ENCODE data around the gene SMCO2.

SMCO2 gene

GRCh38 chr12:27455589-27455988, 9.1 kb downstream of the SMCO2 start:
- no peak for DNase-seq

- no peak for DNase-seq
These were observed 10.1 kb downstream of the SMCO2 start for GRCh38 chr12:27456618-27457017.

- DNase-seq: no peak
These were observed 14.0 kb downstream of the SMCO2 start for GRCh38 chr12:27460471-27460978.

GRCh38 chr12:27462151-27462694, 15.7 kb downstream of the SMCO2 start:
- no peak for DNase-seq

- no peak for DNase-seq
These were observed 16.3 kb downstream of the SMCO2 start for GRCh38 chr12:27462851-27463250.

- no peak for DNase-seq
These were observed 17.1 kb downstream of the SMCO2 start for GRCh38 chr12:27463511-27464219.

- DNase-seq: no peak
These were observed 17.7 kb downstream of the SMCO2 start for GRCh38 chr12:27464220-27464554.

- DNase-seq: no peak
These were observed 21.1 kb downstream of the SMCO2 start for GRCh38 chr12:27467641-27468040.

- DNase-seq: no peak
These were observed 21.7 kb downstream of the SMCO2 start for GRCh38 chr12:27468241-27468640.

GRCh38 chr12:27469176-27469736, 22.7 kb downstream of the SMCO2 start:
- DNase-seq: no peak

GRCh38 chr12:27472604-27473003, 26.1 kb downstream of the SMCO2 start:
- DNase-seq: no peak

- DNase-seq: no peak
These were observed 27.8 kb downstream of the SMCO2 start for GRCh38 chr12:27474344-27474743.

GRCh38 chr12:27477049-27477448, 30.5 kb downstream of the SMCO2 start:
- no peak for DNase-seq

GRCh38 chr12:27478949-27479348, 32.4 kb downstream of the SMCO2 start:
- no peak for DNase-seq

GRCh38 chr12:27480016-27480415, 33.5 kb downstream of the SMCO2 start:
- no peak for DNase-seq

GRCh38 chr12:27486961-27487360, 40.4 kb downstream of the SMCO2 start:
- no peak for DNase-seq

- no peak for DNase-seq
These were observed 41.9 kb downstream of the SMCO2 start for GRCh38 chr12:27488479-27488878.

- DNase-seq: no peak
These were observed 44.7 kb downstream of the SMCO2 start for GRCh38 chr12:27491226-27491625.

GRCh38 chr12:27493260-27493940, 46.9 kb downstream of the SMCO2 start:
- DNase-seq: no peak

- no peak for DNase-seq
These were observed 50.9 kb downstream of the SMCO2 start for GRCh38 chr12:27497446-27497845.

GRCh38 chr12:27498149-27498548, 51.6 kb downstream of the SMCO2 start:
- DNase-seq: no peak

- DNase-seq: no peak
These were observed 52.2 kb downstream of the SMCO2 start for GRCh38 chr12:27498761-27499160.

GRCh38 chr12:27499377-27499776, 52.8 kb downstream of the SMCO2 start:
- DNase-seq: no peak

GRCh38 chr12:27500546-27500945, 54.0 kb downstream of the SMCO2 start:
- no peak for DNase-seq
